Epithelial cell of esophagus (primary cell): ENCODE measurements around the gene PLCB1.
A peak's percentile ranks its signal among the peaks of the same experiment; 100 is the strongest.

ENCODE experiments used
- DNase-seq: peaks from one replicate; pipeline ENCODE4 v3.0.0; 2010; ENCODE audit warnings: low read depth
- H3K4me3 ChIP-seq: 2 replicates; pipeline ENCODE4 v1.5.1; 2011; ENCODE audit warnings: mild to moderate bottlenecking, low read length, control low read depth
- CTCF ChIP-seq: IDR thresholded peaks from 2 replicates; pipeline ENCODE4 v1.5.1; 2011; ENCODE audit warnings: low read depth, mild to moderate bottlenecking, low read length, control low read depth, inconsistent platforms; ENCODE audit not compliant: insufficient read depth; ENCODE audit errors: missing control alignments

Gene PLCB1

GRCh38 chr20:8301655-8302054 is 169.6 kb downstream of the PLCB1 start:
- TF ChIP-seq CTCF, result no peak
- no peak overlapping the region for H3K4me3 ChIP-seq
- no peak for DNase-seq

GRCh38 chr20:8303651-8304050 is 171.6 kb downstream of the PLCB1 start:
- no peak for DNase-seq
- no peak for TF ChIP-seq CTCF

GRCh38 chr20:8304124-8304816 is 172.2 kb downstream of the PLCB1 start:
- TF ChIP-seq CTCF, result no peak
- no peak overlapping the region for H3K4me3 ChIP-seq
- no peak for DNase-seq

More at GRCh38 chr20:8303651-8304050, 171.6 kb downstream of the PLCB1 start:
- no peak overlapping the region for H3K4me3 ChIP-seq

GRCh38 chr20:8305449-8305978 is 173.4 kb downstream of the PLCB1 start:
- H3K4me3 ChIP-seq, result no peak overlapping the region
- peak; percentile 83 for DNase-seq
- TF ChIP-seq CTCF, result peak; percentile 76

GRCh38 chr20:8306937-8307336 is 174.9 kb downstream of the PLCB1 start:
- no peak for TF ChIP-seq CTCF
- H3K4me3 ChIP-seq, result no peak overlapping the region
- no peak for DNase-seq

GRCh38 chr20:8309634-8310033 is 177.6 kb downstream of the PLCB1 start:
- H3K4me3 ChIP-seq, result no peak overlapping the region
- peak; percentile 18 for DNase-seq
- no peak for TF ChIP-seq CTCF

GRCh38 chr20:8310618-8311017 is 178.6 kb downstream of the PLCB1 start:
- DNase-seq, result no peak
- H3K4me3 ChIP-seq, result no peak overlapping the region
- no peak for TF ChIP-seq CTCF
